IPS-15b (cell line): Measurements from ENCODE around the gene WFS1.

Experiments
- H3K27me3 ChIP-seq: one replicate; pipeline ENCODE4 v1.6.1; 2013; ENCODE audit warnings: low read length; ENCODE audit not compliant: control insufficient read depth, insufficient read depth
- H3K36me3 ChIP-seq: one replicate; pipeline ENCODE4 v1.6.1; 2013; ENCODE audit warnings: low read length; ENCODE audit not compliant: control insufficient read depth, insufficient read depth
- H3K4me1 ChIP-seq: one replicate; pipeline ENCODE4 v1.6.1; 2013; ENCODE audit warnings: mild to moderate bottlenecking, low read length; ENCODE audit not compliant: control insufficient read depth, insufficient read depth
- H3K4me3 ChIP-seq: one replicate; pipeline ENCODE4 v1.5.1; 2013; ENCODE audit warnings: low read depth, low read length
- H3K9ac ChIP-seq: one replicate; pipeline ENCODE4 v1.6.1; 2013; ENCODE audit warnings: low read depth, mild to moderate bottlenecking, low read length
- H3K9me3 ChIP-seq: one replicate; pipeline ENCODE4 v1.6.1; 2013; ENCODE audit warnings: mild to moderate bottlenecking, low read length; ENCODE audit not compliant: control insufficient read depth, insufficient read depth

The WFS1 gene

GRCh38 chr4:6298852-6299251, 29.2 kb downstream of the WFS1 start:
- no peak overlapping the region for H3K9ac ChIP-seq
- peaks cover 54% of the 10 kb centered on the region for H3K36me3 ChIP-seq
- no peaks in the 10 kb centered on the region for H3K27me3 ChIP-seq
- no peak overlapping the region for H3K4me3 ChIP-seq
- H3K4me1 ChIP-seq: no peaks in the 10 kb centered on the region
- no peaks in the 10 kb centered on the region for H3K9me3 ChIP-seq

- no peaks in the 10 kb centered on the region for H3K27me3 ChIP-seq
- no peaks in the 10 kb centered on the region for H3K9me3 ChIP-seq
- H3K9ac ChIP-seq: no peak overlapping the region
- no peak overlapping the region for H3K4me3 ChIP-seq
- H3K4me1 ChIP-seq: no peaks in the 10 kb centered on the region
- H3K36me3 ChIP-seq: peaks cover 49% of the 10 kb centered on the region
Measured at GRCh38 chr4:6299875-6300274, 30.2 kb downstream of the WFS1 start.

GRCh38 chr4:6300359-6300758, 30.7 kb downstream of the WFS1 start:
- Histone ChIP-seq H3K4me1 (no peaks in the 10 kb centered on the region), H3K36me3 (peaks cover 45% of the 10 kb centered on the region), H3K4me3 (no peak overlapping the region), H3K9ac (no peak overlapping the region), H3K27me3 (no peaks in the 10 kb centered on the region), H3K9me3 (no peaks in the 10 kb centered on the region)

GRCh38 chr4:6301051-6301731, 31.5 kb downstream of the WFS1 start:
- Histone ChIP-seq H3K27me3 (no peaks in the 10 kb centered on the region), H3K36me3 (peaks cover 41% of the 10 kb centered on the region), H3K9me3 (no peaks in the 10 kb centered on the region), H3K9ac (no peak overlapping the region), H3K4me3 (no peak overlapping the region), H3K4me1 (no peaks in the 10 kb centered on the region)

DNA sequence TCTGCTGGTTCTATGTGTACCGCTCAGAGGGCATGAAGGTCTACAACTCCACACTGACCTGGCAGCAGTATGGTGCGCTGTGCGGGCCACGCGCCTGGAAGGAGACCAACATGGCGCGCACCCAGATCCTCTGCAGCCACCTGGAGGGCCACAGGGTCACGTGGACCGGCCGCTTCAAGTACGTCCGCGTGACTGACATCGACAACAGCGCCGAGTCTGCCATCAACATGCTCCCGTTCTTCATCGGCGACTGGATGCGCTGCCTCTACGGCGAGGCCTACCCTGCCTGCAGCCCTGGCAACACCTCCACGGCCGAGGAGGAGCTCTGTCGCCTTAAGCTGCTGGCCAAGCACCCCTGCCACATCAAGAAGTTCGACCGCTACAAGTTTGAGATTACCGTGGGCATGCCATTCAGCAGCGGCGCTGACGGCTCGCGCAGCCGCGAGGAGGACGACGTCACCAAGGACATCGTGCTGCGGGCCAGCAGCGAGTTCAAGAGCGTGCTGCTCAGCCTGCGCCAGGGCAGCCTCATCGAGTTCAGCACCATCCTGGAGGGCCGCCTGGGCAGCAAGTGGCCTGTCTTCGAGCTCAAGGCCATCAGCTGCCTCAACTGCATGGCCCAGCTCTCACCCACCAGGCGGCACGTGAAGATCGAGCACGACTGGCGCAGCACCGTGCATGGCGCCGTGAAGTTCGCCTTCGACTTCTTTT, 32.2 kb downstream of the WFS1 start:
- H3K36me3 ChIP-seq: peaks cover 35% of the 10 kb centered on the region
- H3K4me1 ChIP-seq: no peaks in the 10 kb centered on the region
- no peak overlapping the region for H3K4me3 ChIP-seq
- no peak overlapping the region for H3K9ac ChIP-seq
- no peaks in the 10 kb centered on the region for H3K27me3 ChIP-seq
- H3K9me3 ChIP-seq: no peaks in the 10 kb centered on the region

- peaks cover 1% of the 10 kb centered on the region for H3K27me3 ChIP-seq
Measured at GRCh38 chr4:6302869-6303268, 33.2 kb downstream of the WFS1 start.

DNA sequence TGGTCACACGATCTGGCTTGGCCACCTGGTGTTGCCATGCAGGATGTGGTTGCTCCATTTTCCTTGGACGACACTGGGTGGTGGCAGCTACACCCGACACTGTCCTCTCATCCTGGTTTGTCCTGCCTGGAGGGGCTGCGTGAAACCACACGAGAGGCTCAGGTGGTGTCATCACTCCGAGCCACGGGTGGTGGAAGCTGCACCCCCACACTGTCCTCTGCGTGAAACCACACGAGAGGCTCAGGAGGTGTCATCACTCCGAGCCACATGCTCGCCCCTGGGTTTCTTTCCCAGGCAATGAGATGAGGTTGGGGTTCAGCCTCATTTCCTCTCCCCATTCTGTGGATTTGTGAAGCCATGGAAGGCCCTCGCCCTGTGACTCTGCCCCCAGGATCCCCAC, 34.3 kb downstream of the WFS1 start:
- H3K9ac ChIP-seq: no peak overlapping the region
- no peaks in the 10 kb centered on the region for H3K4me1 ChIP-seq
- H3K9me3 ChIP-seq: no peaks in the 10 kb centered on the region
- H3K27me3 ChIP-seq: peaks cover 2% of the 10 kb centered on the region
- H3K4me3 ChIP-seq: no peak overlapping the region
- peaks cover 29% of the 10 kb centered on the region for H3K36me3 ChIP-seq

More at GRCh38 chr4:6302869-6303268, 33.2 kb downstream of the WFS1 start:
- Histone ChIP-seq H3K4me1 (no peaks in the 10 kb centered on the region), H3K36me3 (peaks cover 31% of the 10 kb centered on the region), H3K4me3 (no peak overlapping the region), H3K9ac (no peak overlapping the region), H3K9me3 (no peaks in the 10 kb centered on the region)

GRCh38 chr4:6306299-6306698, 36.6 kb downstream of the WFS1 start:
- Histone ChIP-seq H3K9me3 (no peaks in the 10 kb centered on the region), H3K4me1 (no peaks in the 10 kb centered on the region), H3K9ac (no peak overlapping the region), H3K27me3 (peaks cover 19% of the 10 kb centered on the region), H3K36me3 (peaks cover 17% of the 10 kb centered on the region), H3K4me3 (no peak overlapping the region)

DNA sequence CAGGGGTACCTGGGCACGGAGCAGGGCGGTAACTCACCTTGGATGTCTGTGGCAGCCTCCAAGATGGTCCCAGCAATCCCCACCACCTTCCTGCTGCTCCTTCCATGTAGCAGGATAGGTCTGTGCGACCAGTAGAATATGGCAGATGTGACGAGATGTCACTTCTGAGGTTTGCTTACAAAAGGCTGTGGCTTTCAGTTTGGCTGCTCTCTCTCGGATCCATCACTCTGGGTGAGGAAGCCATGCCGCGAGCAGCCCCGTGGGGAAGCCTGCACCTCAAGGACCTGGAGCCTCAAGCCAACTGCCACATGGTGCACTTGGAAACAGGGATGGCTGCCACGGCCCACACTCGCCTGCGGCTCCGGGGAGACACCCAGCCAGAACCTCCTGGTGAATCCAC, 37.6 kb downstream of the WFS1 start:
- H3K36me3 ChIP-seq: peaks cover 7% of the 10 kb centered on the region
- peaks cover 19% of the 10 kb centered on the region for H3K27me3 ChIP-seq
- H3K4me3 ChIP-seq: no peak overlapping the region
- no peaks in the 10 kb centered on the region for H3K4me1 ChIP-seq
- H3K9me3 ChIP-seq: no peaks in the 10 kb centered on the region
- H3K9ac ChIP-seq: no peak overlapping the region

- no peaks in the 10 kb centered on the region for H3K9me3 ChIP-seq
- peaks cover 2% of the 10 kb centered on the region for H3K36me3 ChIP-seq
- no peak overlapping the region for H3K4me3 ChIP-seq
- H3K9ac ChIP-seq: no peak overlapping the region
- H3K27me3 ChIP-seq: peaks cover 19% of the 10 kb centered on the region
- no peaks in the 10 kb centered on the region for H3K4me1 ChIP-seq
Measured at GRCh38 chr4:6307891-6308290, 38.2 kb downstream of the WFS1 start.

GRCh38 chr4:6308899-6309643, 39.4 kb downstream of the WFS1 start:
- H3K27me3 ChIP-seq: peaks cover 19% of the 10 kb centered on the region
- H3K9ac ChIP-seq: no peak overlapping the region
- no peaks in the 10 kb centered on the region for H3K4me1 ChIP-seq
- no peaks in the 10 kb centered on the region for H3K36me3 ChIP-seq
- no peaks in the 10 kb centered on the region for H3K9me3 ChIP-seq
- H3K4me3 ChIP-seq: peak overlapping the region; percentile 50
